Hepatocyte (in vitro differentiated cells): ENCODE data around the gene MAS1L. TPM values are rescaled to one million over a fixed set of nuclear protein-coding genes. Genes with fewer than 3 reads are reported as not detected.

Source experiments
- DNase-seq: peaks from one replicate; pipeline ENCODE4 v3.0.0-alpha.2; 2016; ENCODE audit warnings: low spot score
- H2AFZ ChIP-seq: fragments of 200-600 bp; sonication (generic); 2 replicates; pipeline ENCODE4 v1.6.0; 2016; ENCODE audit warnings: antibody characterized with exemption, mild to moderate bottlenecking
- H3K27ac ChIP-seq: fragments of 200-600 bp; sonication (generic); 2 replicates; pipeline ENCODE4 v1.5.1; 2016; ENCODE audit warnings: mild to moderate bottlenecking
- H3K27me3 ChIP-seq: fragments of 200-600 bp; sonication (generic); 2 replicates; pipeline ENCODE4 v1.6.1; 2016
- H3K36me3 ChIP-seq: fragments of 200-600 bp; sonication (generic); replicated peaks from 2 replicates; pipeline ENCODE4 v1.5.1; 2016; ENCODE audit warnings: low read depth; ENCODE audit not compliant: insufficient read depth
- H3K4me1 ChIP-seq: fragments of 200-600 bp; sonication (generic); 2 replicates; pipeline ENCODE4 v1.5.1; 2016; ENCODE audit warnings: mild to moderate bottlenecking, moderate library complexity; ENCODE audit not compliant: insufficient read depth
- H3K4me2 ChIP-seq: fragments of 200-600 bp; sonication (generic); 2 replicates; pipeline ENCODE4 v1.6.0; 2016
- H3K4me3 ChIP-seq: fragments of 200-600 bp; sonication (generic); 2 replicates; pipeline ENCODE4 v1.5.1; 2016; ENCODE audit warnings: mild to moderate bottlenecking
- H3K79me2 ChIP-seq: fragments of 200-600 bp; sonication (generic); 2 replicates; pipeline ENCODE4 v1.6.0; 2017; ENCODE audit warnings: mild to moderate bottlenecking
- H3K9me2 ChIP-seq: fragments of 200-600 bp; sonication (generic); replicated peaks from 2 replicates; pipeline ENCODE4 v1.6.0; 2017; ENCODE audit warnings: mild to moderate bottlenecking; ENCODE audit not compliant: insufficient read depth
- H3K9me3 ChIP-seq: fragments of 200-600 bp; sonication (generic); 2 replicates; pipeline ENCODE4 v1.5.1; 2016; ENCODE audit warnings: low read depth, mild to moderate bottlenecking
- H4K20me1 ChIP-seq: fragments of 200-600 bp; sonication (generic); 2 replicates; pipeline ENCODE4 v1.6.0; 2016; ENCODE audit warnings: mild to moderate bottlenecking; ENCODE audit not compliant: insufficient read depth, poor library complexity, severe bottlenecking
- CTCF ChIP-seq: fragments of 200-600 bp; sonication (generic); IDR thresholded peaks from 2 replicates; pipeline ENCODE4 v1.5.1; 2016; ENCODE audit warnings: antibody characterized with exemption, mild to moderate bottlenecking; ENCODE audit not compliant: poor library complexity
- EZH2 ChIP-seq: fragments of 200-600 bp; sonication (generic); IDR thresholded peaks from 2 replicates; pipeline ENCODE4 v1.6.1; 2016; ENCODE audit warnings: antibody characterized with exemption, mild to moderate bottlenecking, borderline replicate concordance
- EZH2phosphoT487 ChIP-seq: fragments of 200-600 bp; sonication (generic); IDR thresholded peaks from one replicate; pipeline ENCODE4 v1.6.1; 2018; ENCODE audit warnings: antibody characterized with exemption, mild to moderate bottlenecking, low read depth, moderate library complexity; ENCODE audit not compliant: unreplicated experiment, severe bottlenecking
- WGBS: methylation state at CpG from one replicate; pipeline ENCODE4 v1.1.6; 2016; ENCODE audit warnings: low lambda C conversion rate; ENCODE audit errors: missing lambda C conversion rate; 5-methylcytosine and 5-hydroxymethylcytosine counted together
- polyA plus RNA-seq: library from polyadenylated mRNA; unstranded; fragments of >200 nt; fragmentation: Nextera tagmentation; extraction: Ambion mirVana; gene quantifications from 2 replicates; pipeline ENCODE4 v1.2.1, GENCODE V29; 2016
- total RNA-seq: library from RNA; depleted of rRNA; stranded (reverse); fragments of >200 nt; gene quantifications from 2 replicates; pipeline ENCODE4 v1.2.3, GENCODE V29; 2014

MAS1L gene
- total and polyA plus RNA-seq, 2 experiments from 2014 or later = not detected

DNA sequence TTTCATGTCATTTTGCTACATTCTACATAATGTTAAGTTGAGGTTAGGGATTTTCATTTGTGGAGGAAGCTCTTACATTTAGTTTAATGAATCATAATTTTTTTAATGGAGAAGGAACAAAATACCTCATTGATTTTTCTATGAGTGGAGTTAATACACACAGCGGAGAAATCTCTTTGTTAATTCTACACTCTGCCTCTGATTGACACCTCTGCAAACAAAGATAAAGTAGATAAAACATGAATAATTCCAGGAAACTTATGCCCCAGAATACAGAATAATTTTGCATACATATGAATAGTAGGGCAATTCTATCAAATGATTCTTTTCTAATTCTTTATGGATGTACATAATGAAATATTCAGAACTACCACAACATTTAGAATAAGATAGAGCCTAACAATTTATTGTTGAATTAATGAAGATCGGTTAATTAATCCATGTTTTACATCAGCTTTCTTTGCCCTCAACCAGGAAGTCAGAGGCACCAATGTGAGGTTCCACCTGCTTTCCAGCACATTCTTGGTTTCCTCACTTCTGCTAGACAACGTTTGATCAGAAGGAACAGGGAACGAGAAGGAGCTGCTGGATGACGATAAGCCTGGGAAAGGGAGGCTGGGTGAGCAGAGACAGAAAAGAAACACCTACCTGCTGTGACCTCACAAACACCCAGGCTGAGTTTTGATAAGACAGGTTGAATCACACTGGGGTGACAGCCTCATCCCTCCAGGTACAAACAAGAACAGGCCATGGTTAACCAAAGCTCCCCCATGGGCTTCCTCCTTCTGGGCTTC lies 26.5 kb downstream of the MAS1L start:
- Histone ChIP-seq H3K79me2 (no peaks in the 10 kb centered on the region), H3K36me3 (no peaks in the 10 kb centered on the region), H4K20me1 (no peaks in the 10 kb centered on the region), H3K27me3 (peaks cover 3% of the 10 kb centered on the region), H3K4me1 (no peaks in the 10 kb centered on the region), H2AFZ (no peak overlapping the region), H3K4me2 (no peak overlapping the region), H3K27ac (no peak overlapping the region), H3K9me3 (no peaks in the 10 kb centered on the region), H3K9me2 (no peaks in the 10 kb centered on the region), H3K4me3 (no peak overlapping the region)
- TF ChIP-seq EZH2phosphoT487 (no peak), CTCF (no peak), EZH2 (no peak)
- no peak for DNase-seq
- 73% methylated on average over 5 of the region's 5 CpGs for WGBS

DNA sequence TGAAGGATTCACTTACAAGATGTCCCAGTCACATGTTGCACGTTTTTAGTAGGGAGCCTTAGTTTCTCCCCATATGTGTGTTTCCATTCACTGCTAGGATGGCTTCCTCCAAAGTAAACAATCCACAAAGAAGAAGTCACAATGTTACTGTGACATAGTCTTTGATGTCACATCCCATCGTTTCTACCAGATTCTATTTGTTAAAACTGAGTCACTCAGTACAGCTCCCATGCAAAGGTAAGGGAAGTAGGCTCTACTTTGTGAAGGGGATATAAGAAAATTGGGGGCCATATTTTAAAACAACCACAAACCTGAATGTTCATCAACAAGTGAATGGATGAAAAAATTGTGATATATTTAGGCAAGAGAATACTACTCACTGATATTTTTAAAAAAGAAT lies 30.8 kb downstream of the MAS1L start, which contains the start of the genes OR11A1 and OR2H1:
TSS of gene OR11A1 (minus strand) at position 101 of the 400 bp plus-strand sequence. CDS start 29,430 bp downstream, outside the sequence.
TSS of gene OR2H1 (plus strand) at position 185 of the 400 bp plus-strand sequence. CDS start 4,615 bp downstream, outside the sequence.
- Histone ChIP-seq H3K27me3 (peaks cover 3% of the 10 kb centered on the region), H3K4me1 (no peaks in the 10 kb centered on the region), H2AFZ (no peak within 1 kb of the TSS), H3K9me2 (no peaks in the 10 kb centered on the region), H3K9me3 (no peaks in the 10 kb centered on the region), H3K79me2 (no peaks in the 10 kb centered on the region), H3K27ac (no peak within 1 kb of the TSS), H4K20me1 (no peaks in the 10 kb centered on the region), H3K4me3 (no peak within 1 kb of the TSS), H3K4me2 (no peak within 1 kb of the TSS), H3K36me3 (no peaks in the 10 kb centered on the region)
- DNase-seq = no peak
- TF ChIP-seq EZH2phosphoT487 (no peak), EZH2 (no peak), CTCF (no peak)
- 87% methylated on average over 2 of the region's 2 CpGs for WGBS

DNA sequence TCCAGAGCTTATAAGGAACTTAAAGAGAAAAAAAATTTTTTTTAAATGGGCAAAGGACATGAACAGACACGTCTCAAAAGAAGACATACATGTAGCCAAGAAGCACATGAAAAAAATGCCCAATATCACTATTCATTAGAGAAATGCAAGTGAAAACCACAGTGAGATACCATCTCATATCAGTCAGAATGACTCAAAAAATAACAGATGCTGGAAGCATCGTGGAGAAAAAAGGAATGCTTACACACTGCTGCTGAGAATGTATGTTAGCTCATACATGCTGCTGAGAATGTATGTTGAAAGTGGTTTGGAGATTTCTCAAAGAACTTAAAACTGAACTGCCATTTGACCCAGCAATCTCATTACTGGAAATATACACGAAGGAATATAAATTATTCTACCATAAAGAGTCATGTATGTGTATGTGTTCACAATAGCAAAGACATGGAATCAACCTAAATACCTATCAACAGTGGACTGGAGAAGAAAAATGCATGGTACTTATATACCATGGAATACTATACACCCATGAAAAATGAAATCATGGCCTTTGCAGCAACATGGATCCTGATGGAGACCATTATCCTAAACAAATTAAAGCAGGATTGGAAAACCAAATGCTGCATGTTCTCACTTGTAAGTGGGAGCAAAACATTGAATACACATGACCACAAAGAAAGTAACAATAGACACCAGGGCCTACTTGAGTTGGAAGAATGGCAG lies 36.1 kb downstream of the MAS1L start:
- Histone ChIP-seq H3K4me3 (no peak overlapping the region), H3K27me3 (no peaks in the 10 kb centered on the region), H3K4me2 (no peak overlapping the region), H3K4me1 (no peaks in the 10 kb centered on the region), H2AFZ (no peak overlapping the region), H3K9me2 (no peaks in the 10 kb centered on the region), H3K79me2 (no peaks in the 10 kb centered on the region), H3K27ac (no peak overlapping the region), H3K36me3 (no peaks in the 10 kb centered on the region), H3K9me3 (no peaks in the 10 kb centered on the region), H4K20me1 (no peaks in the 10 kb centered on the region)
- WGBS = 83% methylated on average over 3 of the region's 3 CpGs
- DNase-seq = no peak
- TF ChIP-seq CTCF = no peak
- TF ChIP-seq EZH2phosphoT487 = no peak
- TF ChIP-seq EZH2 = no peak
